HTR-8/SVneo (cell line): Measurements from ENCODE around the gene PRDM16.

ENCODE experiments used
- DNase-seq: peaks from one replicate; pipeline ENCODE4 v3.0.0; 2011; ENCODE audit warnings: low spot score, mixed read lengths; ENCODE audit not compliant: insufficient read length
- FAIRE-seq: peaks from 2 replicates; lab custom pipeline; 2011; peaks lifted over from hg19 to GRCh38; lab: Jason Lieb, UNC

The PRDM16 gene

GRCh38 chr1:3031401-3032221 lies 37.4 kb upstream of the PRDM16 start:
- FAIRE-seq (no peak), DNase-seq (no peak)

GRCh38 chr1:3032371-3033039 lies 36.5 kb upstream of the PRDM16 start:
- FAIRE-seq (no peak), DNase-seq (no peak)

DNA sequence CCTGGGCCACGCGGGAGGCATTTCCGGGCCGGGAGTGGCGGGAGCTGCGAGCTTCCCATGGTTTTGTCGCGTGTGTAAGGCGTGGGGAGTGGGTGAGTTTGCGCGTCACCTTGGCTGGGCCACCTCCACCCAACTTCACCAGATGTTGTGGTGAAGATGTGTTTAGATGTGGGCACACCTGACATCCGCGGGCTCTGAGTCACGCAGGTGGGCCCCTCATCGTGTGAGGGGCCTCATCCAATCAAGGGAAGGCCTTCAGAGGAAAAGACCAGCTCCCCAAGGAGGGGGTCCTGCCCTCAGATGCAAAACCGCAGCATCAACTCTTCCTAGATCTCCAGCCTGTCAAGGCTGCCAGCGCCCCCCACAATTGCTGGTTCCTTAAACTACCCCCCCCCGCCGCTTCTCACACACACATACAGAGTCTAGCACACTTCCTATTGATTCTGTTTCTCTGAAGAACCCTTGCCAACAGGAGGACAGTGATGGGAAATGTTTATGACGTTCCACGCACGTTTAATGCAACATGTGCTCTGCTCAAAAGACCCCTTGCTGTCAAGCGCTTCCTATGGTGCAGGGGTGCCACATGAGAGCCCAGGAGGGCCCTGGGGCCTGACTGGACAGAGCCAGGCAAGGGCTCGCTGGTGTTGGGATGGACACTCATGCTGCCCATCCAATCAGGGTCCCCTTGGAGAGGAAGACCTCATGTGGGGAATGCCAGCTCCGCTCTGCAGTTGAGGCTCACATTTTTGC lies 35.8 kb upstream of the PRDM16 start:
- DNase-seq (no peak), FAIRE-seq (no peak)

DNA sequence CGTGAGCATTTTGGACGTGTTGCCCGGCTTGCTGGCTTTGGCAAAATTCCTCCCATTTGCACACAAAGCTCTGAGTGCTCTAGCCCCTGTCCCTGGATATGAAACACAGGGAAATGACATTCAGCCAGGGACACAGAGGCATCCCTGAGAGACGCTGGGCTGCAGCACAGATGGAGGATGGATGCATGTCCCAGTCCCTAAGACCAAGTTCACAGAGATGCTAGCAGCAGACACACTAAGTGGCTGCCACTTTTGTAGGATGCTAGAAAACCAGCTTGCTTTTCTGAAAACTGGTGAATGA lies 35.3 kb upstream of the PRDM16 start:
- FAIRE-seq (no peak), DNase-seq (no peak)

DNA sequence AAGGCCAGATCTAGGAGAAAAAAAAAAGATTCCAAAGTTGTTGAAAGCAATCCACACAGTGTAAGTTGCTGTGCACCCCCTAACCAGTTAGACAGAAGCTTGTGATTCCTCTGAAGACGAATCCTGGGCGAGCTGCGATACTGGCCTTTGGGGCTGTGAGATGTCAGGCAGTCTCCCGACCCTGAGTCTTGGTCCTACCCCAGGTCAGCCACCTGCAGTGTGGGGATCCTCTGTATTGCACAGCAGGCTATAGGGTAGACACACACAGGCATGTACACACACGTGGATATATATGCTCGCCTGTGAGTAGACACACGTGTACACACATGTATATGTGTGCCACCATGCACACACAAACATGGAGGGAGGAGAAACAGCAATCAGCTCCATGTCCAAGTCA lies 34.8 kb upstream of the PRDM16 start:
- no peak for FAIRE-seq
- no peak for DNase-seq

DNA sequence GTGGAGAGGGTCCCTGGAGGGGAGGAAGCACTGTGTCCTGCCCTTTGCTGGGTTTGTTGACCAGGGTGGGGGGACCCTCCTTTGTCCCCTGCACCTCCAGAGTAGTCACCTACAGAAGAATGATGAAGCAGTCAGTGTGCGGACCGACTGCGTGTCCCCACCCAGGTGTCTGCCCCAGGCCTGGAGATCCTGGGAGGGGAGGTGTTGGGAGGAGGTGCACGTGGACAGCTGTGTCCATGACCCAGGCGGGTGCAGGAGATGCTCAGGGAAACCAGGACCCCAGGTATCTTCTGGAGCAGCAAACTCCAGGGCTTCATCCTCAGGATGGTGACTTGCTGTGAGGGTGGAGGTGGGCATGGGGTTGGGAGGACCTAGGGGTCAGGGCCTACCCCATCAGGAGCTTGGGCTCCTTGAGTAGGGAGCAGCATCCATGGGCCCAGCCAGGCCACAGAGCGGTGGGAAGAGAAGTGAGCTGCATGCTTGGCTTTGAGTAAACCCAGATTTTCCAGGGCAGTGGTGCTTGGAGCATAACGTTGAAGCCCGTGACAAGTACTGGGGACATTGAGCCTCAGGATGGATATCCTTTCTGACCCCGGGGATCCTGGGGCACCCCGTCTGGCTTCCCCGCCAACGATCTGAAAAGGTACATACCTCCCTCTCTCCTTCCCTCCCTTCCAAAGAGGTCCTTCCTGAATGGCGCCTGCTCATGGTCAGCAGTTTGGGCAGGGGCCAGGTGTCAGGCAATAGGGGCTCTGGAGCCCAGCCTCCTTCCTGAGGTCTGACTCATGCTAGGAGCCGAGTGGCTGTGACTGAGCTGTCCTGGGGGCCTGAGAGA lies 34.1 kb upstream of the PRDM16 start:
- no peak for FAIRE-seq
- DNase-seq, result no peak

DNA sequence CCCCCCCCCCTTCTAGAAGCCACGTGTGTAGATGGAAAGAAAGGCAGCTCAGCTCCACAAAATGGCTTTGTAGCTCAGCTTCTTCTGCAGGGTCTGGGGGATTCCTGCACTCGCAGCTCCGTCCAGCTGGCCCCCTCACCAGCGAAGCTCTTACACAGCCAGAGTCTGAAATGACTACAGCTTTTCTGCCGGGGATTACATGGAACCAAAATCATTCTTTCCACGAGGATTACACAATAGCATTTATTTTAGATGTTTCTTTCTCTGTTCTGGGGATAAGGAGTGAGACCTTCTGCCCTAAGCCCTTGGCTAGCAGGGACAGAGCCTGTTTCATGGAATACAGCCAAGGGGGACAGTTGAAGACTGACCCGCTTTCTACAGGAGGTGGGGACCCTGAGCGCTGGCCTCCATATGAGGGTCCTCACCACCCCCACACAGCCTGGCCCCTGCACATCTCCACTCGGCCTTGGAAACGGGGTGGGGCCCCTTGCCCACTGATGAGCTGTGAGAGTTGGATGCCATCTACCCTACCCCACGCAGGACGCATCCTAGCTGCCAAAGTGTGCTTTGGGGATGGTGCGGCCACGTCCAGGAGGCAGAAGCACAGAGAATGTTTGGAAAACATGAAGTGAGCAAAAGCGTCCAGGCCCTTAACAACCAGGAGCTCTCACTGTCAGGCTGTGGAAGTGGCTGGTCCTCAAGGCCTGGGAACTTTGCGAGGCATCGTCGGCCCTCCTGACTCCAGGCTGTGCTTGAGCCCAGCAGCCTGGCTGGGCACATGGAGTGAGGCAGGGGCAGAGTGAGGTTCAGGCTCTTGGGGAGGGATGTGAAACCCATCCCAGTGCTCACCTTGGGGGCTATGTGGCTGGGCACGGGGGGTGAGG lies 33.2 kb upstream of the PRDM16 start:
- FAIRE-seq (no peak), DNase-seq (no peak)

GRCh38 chr1:3036447-3037280 lies 32.3 kb upstream of the PRDM16 start:
- no peak for FAIRE-seq
- no peak for DNase-seq

DNA sequence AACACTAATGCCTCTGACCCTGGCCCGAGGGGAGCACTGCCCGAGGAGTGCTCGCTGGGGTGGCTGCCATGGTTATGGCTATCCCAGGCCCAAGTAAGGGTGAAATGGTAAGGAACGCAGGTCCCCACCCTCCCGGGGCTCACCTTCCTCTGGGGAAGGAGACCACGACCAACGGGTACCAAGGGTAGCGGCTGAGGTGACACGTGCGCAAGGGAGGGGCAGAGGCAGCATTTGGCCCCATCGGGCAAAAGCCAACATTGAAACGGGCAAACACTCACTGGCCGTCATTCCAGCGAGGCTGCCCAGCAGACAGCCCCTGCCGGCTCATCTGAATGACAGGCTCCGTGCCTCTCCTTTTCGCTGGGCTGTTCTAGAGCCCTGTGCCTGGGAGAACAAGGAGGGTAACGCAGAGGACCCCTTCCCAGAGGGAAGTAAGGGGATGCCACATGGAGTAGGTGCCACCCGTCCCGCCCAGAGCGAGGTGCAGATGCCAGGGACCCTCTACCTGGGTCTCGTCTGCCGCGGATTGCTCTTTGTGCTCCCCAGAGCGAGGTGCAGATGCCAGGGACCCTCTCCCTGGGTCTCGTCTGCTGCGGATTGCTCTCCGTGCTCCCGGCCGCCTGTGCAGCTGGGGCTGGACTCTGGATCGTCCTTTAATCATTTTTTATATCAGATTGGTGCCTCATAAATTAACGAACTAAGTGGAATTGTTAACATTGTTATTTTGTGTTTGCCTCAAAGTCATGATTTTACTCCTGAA lies 31.5 kb upstream of the PRDM16 start:
- no peak for FAIRE-seq
- no peak for DNase-seq

- no peak for FAIRE-seq
- no peak for DNase-seq
Measured at GRCh38 chr1:3038113-3038551, 30.9 kb upstream of the PRDM16 start.

DNA sequence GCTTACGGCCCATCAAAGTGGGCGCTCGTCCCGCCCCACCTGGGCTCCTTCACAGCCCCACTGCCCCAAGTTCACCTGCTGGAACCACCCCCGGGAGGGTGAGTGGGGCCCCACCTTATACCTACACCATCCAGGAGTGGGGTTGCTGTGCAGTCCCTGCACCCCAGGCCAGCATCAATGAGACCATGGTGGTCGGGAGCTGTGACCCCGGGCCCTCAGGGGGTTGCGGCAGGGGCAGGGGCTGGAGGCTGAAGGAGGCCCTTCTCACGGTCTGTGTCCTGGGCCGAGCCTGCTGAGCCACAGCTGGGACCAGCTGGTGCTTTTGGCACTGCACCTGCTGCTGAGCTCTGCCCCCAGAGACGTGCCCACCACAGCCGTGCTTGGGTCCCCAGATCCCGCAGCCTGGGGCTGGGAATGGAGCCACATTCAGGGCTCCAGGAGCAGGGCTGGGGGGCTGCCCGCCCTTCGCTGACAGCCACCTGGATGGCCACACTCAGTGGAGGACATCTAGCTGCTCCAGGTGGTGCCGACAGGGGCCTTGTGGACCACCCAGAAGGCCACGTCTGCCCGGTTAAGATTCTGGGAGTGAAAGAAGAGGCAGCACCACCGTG lies 30.3 kb upstream of the PRDM16 start:
- FAIRE-seq (no peak), DNase-seq (no peak)

DNA sequence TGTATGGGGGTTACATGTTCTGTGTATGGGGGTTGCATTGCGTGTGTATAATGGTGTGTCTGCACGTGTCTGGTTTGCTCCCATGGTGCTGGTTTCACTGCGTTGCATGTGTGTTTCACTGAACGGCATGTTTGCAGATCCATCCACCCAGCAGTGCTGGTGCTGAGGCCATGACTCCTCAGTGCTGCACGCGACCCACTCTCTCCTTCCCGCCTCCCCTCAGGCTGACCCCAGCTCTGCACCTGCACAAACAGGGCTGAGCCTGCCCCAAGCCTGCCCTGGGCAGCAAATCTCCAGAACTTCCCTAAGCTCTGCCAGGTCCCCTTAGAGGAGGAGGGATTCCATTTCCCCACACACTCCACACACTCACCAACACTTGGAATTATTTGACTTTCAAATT lies 29.0 kb upstream of the PRDM16 start:
- DNase-seq, result no peak
- no peak for FAIRE-seq

- FAIRE-seq, result no peak
- DNase-seq, result no peak
Measured at GRCh38 chr1:3042481-3042880, 26.5 kb upstream of the PRDM16 start.

DNA sequence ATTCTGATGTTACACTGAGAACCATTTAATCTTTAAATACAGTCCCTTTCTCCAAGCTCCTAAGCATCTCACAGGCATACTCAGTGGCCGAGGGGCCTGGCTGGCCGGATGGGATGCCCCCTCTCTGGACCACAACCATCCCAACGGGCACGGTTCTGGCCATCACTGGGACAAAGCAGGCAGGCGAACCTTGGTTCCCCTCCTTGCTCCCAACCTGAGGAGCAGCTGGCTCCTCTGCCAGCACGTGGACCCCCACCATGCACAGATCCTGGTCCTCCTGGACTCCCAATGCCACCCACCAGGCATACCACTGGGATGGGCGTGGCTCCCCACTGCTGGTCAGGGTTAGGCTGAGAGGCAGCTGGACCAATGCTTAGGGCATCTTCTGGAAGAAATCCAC lies 19.8 kb upstream of the PRDM16 start:
- no peak for DNase-seq
- no peak for FAIRE-seq

GRCh38 chr1:3049905-3050304 lies 19.1 kb upstream of the PRDM16 start:
- DNase-seq (no peak), FAIRE-seq (no peak)

DNA sequence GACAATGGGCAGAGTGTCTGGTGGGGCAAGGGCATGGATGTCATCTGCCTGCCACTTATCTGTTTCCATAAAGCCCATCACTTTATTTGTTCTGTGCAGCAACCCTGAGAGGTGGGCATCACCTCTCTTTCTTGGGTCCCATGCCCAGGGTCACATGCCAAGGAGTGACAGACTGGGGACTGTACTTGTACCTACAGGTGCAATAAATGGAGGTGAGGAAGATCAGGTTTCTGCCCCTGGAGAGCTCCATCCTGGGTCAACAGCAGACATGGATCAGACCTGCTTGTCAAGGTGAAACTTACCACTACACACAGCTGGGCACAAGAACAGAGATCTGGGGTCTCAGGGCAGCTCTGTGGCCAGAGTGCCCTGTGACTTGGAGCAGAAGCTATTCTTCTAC lies 18.4 kb upstream of the PRDM16 start:
- DNase-seq (no peak), FAIRE-seq (no peak)
